Mesendoderm (in vitro differentiated cells): ENCODE results near the gene ANK3.

ENCODE experiments used
- DNase-seq: peaks from one replicate; pipeline ENCODE4 v3.0.0; 2013
- H2AK5ac ChIP-seq: 2 replicates; pipeline ENCODE4 v1.6.1; 2013; ENCODE audit warnings: low read length, inconsistent platforms
- H2BK120ac ChIP-seq: 2 replicates; pipeline ENCODE4 v1.6.1; 2013; ENCODE audit warnings: low read depth, mild to moderate bottlenecking, low read length, moderate library complexity, mixed read lengths
- H2BK15ac ChIP-seq: replicated peaks from 2 replicates; pipeline ENCODE4 v1.6.1; 2013; ENCODE audit warnings: low read depth, mild to moderate bottlenecking, moderate library complexity
- H2BK5ac ChIP-seq: 2 replicates; pipeline ENCODE4 v1.6.1; 2013; ENCODE audit warnings: low read length, inconsistent platforms
- H3K18ac ChIP-seq: 2 replicates; pipeline ENCODE4 v1.6.1; 2013; ENCODE audit warnings: mild to moderate bottlenecking, low read length, mixed read lengths
- H3K23ac ChIP-seq: one replicate; pipeline ENCODE4 v1.6.1; 2013; ENCODE audit warnings: low read length
- H3K27ac ChIP-seq: 2 replicates; pipeline ENCODE4 v1.5.1; 2013; ENCODE audit warnings: low read depth, mild to moderate bottlenecking, inconsistent platforms, low read length, moderate library complexity
- H3K27me3 ChIP-seq: 2 replicates; pipeline ENCODE4 v1.6.1; 2013; ENCODE audit warnings: low read length, control low read depth, mild to moderate bottlenecking, inconsistent platforms; ENCODE audit not compliant: insufficient read depth, poor library complexity
- H3K36me3 ChIP-seq: 2 replicates; pipeline ENCODE4 v1.6.1; 2013; ENCODE audit warnings: low read length, inconsistent platforms; ENCODE audit not compliant: control insufficient read depth, insufficient read depth
- H3K4ac ChIP-seq: one replicate; pipeline ENCODE4 v1.6.1; 2013; ENCODE audit warnings: low read depth, mild to moderate bottlenecking, low read length, moderate library complexity
- H3K4me1 ChIP-seq: 2 replicates; pipeline ENCODE4 v1.6.1; 2013; ENCODE audit warnings: low read depth, low read length, inconsistent platforms; ENCODE audit not compliant: control insufficient read depth
- H3K4me2 ChIP-seq: 2 replicates; pipeline ENCODE4 v1.6.1; 2013; ENCODE audit warnings: low read length
- H3K4me3 ChIP-seq: 2 replicates; pipeline ENCODE4 v1.5.1; 2013; ENCODE audit warnings: mild to moderate bottlenecking, low read length
- H3K56ac ChIP-seq: one replicate; pipeline ENCODE4 v1.6.1; 2013; ENCODE audit warnings: low read length
- H3K79me1 ChIP-seq: 2 replicates; pipeline ENCODE4 v1.6.1; 2013; ENCODE audit warnings: low read length, inconsistent platforms
- H3K79me2 ChIP-seq: 2 replicates; pipeline ENCODE4 v1.6.1; 2013; ENCODE audit warnings: mild to moderate bottlenecking, low read length; ENCODE audit not compliant: control insufficient read depth, insufficient read depth
- H3K9ac ChIP-seq: 2 replicates; pipeline ENCODE4 v1.6.1; 2013; ENCODE audit warnings: low read length, inconsistent platforms
- H4K5ac ChIP-seq: one replicate; pipeline ENCODE4 v1.6.1; 2013; ENCODE audit warnings: low read length
- H4K8ac ChIP-seq: one replicate; pipeline ENCODE4 v1.6.1; 2013; ENCODE audit warnings: low read depth, mild to moderate bottlenecking, control low read depth, low read length, moderate library complexity
- WGBS: extraction: QIAGEN DNeasy Blood & Tissue Kit; methylation state at CpG from one replicate; pipeline ENCODE4 v1.1.7; 2013; ENCODE audit warnings: low lambda C conversion rate, missing lambda C conversion rate; ENCODE audit not compliant: insufficient coverage; ENCODE audit errors: extremely low coverage; 5-methylcytosine and 5-hydroxymethylcytosine counted together

ANK3 gene

DNA sequence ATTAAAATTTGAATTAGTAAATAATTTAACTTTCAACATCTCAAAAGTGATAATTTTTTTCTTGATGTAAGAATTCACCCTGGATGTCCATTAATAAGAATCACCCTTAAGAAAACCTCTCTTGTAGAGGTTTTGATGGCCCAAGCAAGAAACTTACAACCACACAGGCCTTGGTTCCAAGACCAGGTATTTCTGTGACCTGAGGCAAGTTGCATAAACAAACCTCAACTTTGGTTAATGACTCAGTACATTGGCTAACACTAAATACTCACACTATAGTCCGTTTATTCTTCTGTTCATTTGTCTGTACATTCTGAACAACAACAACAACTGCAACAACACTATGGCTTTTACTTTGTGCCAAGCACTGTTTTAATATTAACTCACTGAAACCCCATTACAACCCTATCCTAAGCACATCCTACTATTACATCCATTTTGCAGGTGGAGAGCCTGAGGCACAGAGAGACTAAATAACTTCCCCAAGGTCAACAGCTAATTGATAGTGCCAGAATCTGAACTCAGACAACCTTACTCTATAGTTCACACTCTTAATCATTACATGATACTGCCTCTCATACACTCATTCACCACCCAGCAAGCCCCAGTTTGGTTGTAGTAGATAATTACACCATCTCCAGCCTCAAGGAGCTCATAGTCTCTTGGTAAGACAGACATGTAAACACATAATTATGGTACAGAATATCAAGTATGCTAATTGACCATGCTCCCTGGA, 6.6 kb downstream of the ANK3 start:
- Histone ChIP-seq H3K36me3 (no peaks in the 10 kb centered on the region), H3K4ac (no peak overlapping the region), H3K4me2 (no peak overlapping the region), H3K4me1 (no peaks in the 10 kb centered on the region), H4K8ac (no peak overlapping the region), H2AK5ac (no peak overlapping the region), H3K18ac (no peak overlapping the region), H3K23ac (no peak overlapping the region), H3K79me1 (no peaks in the 10 kb centered on the region), H3K79me2 (no peaks in the 10 kb centered on the region), H3K9ac (no peak overlapping the region), H3K27ac (no peak overlapping the region), H3K56ac (no peak overlapping the region), H3K4me3 (no peak overlapping the region), H3K27me3 (no peaks in the 10 kb centered on the region), H2BK15ac (no peak overlapping the region), H2BK5ac (no peak overlapping the region), H4K5ac (no peak overlapping the region), H2BK120ac (no peak overlapping the region)
- WGBS = no CpG with 5 or more reads among the region's 1 CpG
- DNase-seq = no peak

GRCh38 chr10:60380781-60381180, 8.9 kb downstream of the ANK3 start:
- H2BK5ac ChIP-seq = no peak overlapping the region
- no peak overlapping the region for H2BK15ac ChIP-seq
- no peak overlapping the region for H3K4me2 ChIP-seq
- no peak overlapping the region for H4K8ac ChIP-seq
- no peak overlapping the region for H2BK120ac ChIP-seq
- H3K4ac ChIP-seq = no peak overlapping the region
- no peak overlapping the region for H4K5ac ChIP-seq
- no peak overlapping the region for H3K56ac ChIP-seq
- no peaks in the 10 kb centered on the region for H3K79me1 ChIP-seq
- no peak overlapping the region for H3K27ac ChIP-seq
- no peak overlapping the region for H3K18ac ChIP-seq
- DNase-seq = no peak
- no peaks in the 10 kb centered on the region for H3K79me2 ChIP-seq
- no peak overlapping the region for H3K9ac ChIP-seq
- no peaks in the 10 kb centered on the region for H3K36me3 ChIP-seq
- no peak overlapping the region for H2AK5ac ChIP-seq
- WGBS = no CpG with 5 or more reads among the region's 5 CpGs
- H3K23ac ChIP-seq = no peak overlapping the region
- H3K27me3 ChIP-seq = no peaks in the 10 kb centered on the region
- no peak overlapping the region for H3K4me3 ChIP-seq
- no peaks in the 10 kb centered on the region for H3K4me1 ChIP-seq

- Histone ChIP-seq H4K8ac (no peak overlapping the region), H3K27ac (no peak overlapping the region), H3K4ac (no peak overlapping the region), H3K56ac (no peak overlapping the region), H3K18ac (no peak overlapping the region), H2BK5ac (no peak overlapping the region), H4K5ac (no peak overlapping the region), H3K4me1 (no peaks in the 10 kb centered on the region), H3K23ac (no peak overlapping the region), H3K36me3 (no peaks in the 10 kb centered on the region), H3K79me1 (no peaks in the 10 kb centered on the region), H2AK5ac (no peak overlapping the region), H3K9ac (no peak overlapping the region), H2BK15ac (no peak overlapping the region), H3K4me2 (no peak overlapping the region), H3K27me3 (no peaks in the 10 kb centered on the region), H3K4me3 (no peak overlapping the region), H2BK120ac (no peak overlapping the region), H3K79me2 (no peaks in the 10 kb centered on the region)
- WGBS = no CpG with 5 or more reads among the region's 1 CpG
- DNase-seq = no peak
Observed at GRCh38 chr10:60377955-60378354, 11.7 kb downstream of the ANK3 start.

- Histone ChIP-seq H3K18ac (no peak overlapping the region), H3K36me3 (no peaks in the 10 kb centered on the region), H2BK120ac (no peak overlapping the region), H3K9ac (no peak overlapping the region), H2BK5ac (no peak overlapping the region), H4K8ac (no peak overlapping the region), H2AK5ac (no peak overlapping the region), H3K27ac (no peak overlapping the region), H3K56ac (no peak overlapping the region), H3K4me2 (no peak overlapping the region), H3K79me1 (no peaks in the 10 kb centered on the region), H3K23ac (no peak overlapping the region), H3K4me1 (no peaks in the 10 kb centered on the region), H3K27me3 (no peaks in the 10 kb centered on the region), H4K5ac (no peak overlapping the region), H3K4me3 (no peak overlapping the region), H3K79me2 (no peaks in the 10 kb centered on the region), H3K4ac (no peak overlapping the region), H2BK15ac (no peak overlapping the region)
- WGBS = no CpG with 5 or more reads among the region's 1 CpG
- DNase-seq = no peak
Observed at GRCh38 chr10:60377042-60377352, 12.7 kb downstream of the ANK3 start.

DNA sequence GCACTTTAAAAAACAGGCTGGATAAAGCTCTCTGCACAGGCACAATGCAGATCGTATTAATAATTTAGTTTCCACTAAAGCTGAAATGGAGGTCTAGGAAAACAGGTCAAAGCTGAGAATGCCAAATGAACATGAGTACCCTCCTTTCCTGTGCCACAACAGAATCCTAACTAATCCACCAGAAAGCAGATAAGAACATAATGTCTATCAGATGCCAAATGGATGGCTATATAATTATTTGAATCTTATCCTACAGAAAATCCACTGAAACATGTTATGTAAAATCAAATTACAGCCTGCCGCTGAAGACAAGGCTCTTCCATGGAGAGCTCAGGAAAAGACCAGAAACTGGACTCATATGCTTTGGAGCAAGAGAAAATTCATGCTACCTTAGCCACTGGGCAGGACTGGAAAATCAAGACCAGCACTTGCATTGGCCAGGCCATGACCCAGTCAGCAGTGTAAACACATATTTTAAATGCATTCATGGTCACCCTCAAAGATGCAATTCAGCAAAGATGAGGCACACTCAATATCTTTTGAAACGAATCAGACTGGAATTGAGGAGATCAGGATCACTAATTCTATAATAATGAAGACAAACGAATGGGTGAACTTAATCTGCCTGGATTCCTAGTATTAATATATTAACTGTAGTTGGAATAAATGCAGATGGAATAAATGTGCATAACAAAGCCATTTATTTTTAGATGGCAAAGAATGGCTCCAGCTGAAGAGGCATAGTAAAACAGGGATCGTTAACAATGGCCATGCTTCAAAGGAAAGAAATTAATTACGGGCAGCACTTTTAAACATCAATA, 13.2 kb downstream of the ANK3 start:
- no CpG with 5 or more reads among the region's 6 CpGs for WGBS
- Histone ChIP-seq H2AK5ac (no peak overlapping the region), H3K56ac (no peak overlapping the region), H3K23ac (no peak overlapping the region), H3K27me3 (no peaks in the 10 kb centered on the region), H3K79me2 (no peaks in the 10 kb centered on the region), H3K4me1 (no peaks in the 10 kb centered on the region), H3K4ac (no peak overlapping the region), H4K8ac (no peak overlapping the region), H3K27ac (no peak overlapping the region), H3K9ac (no peak overlapping the region), H3K4me2 (no peak overlapping the region), H3K18ac (peak overlapping the region; percentile 39), H3K79me1 (no peaks in the 10 kb centered on the region), H4K5ac (no peak overlapping the region), H2BK15ac (no peak overlapping the region), H3K4me3 (no peak overlapping the region), H2BK120ac (no peak overlapping the region), H2BK5ac (no peak overlapping the region), H3K36me3 (no peaks in the 10 kb centered on the region)
- no peak for DNase-seq
